Fibroblast of villous mesenchyme (primary cell): ENCODE measurements around the gene COL5A3. TPM values are rescaled to one million over a fixed set of nuclear protein-coding genes. Genes with fewer than 3 reads are reported as not detected.
A peak's percentile ranks its signal among the peaks of the same experiment; 100 is the strongest.
"Not testable (repeated sequence)": the region's sequence is repeated elsewhere in the genome, so short reads cannot be mapped to it uniquely, and the experiment has no call there.

ENCODE experiments used
- DNase-seq: peaks from one replicate; pipeline ENCODE4 v3.0.0-alpha.2; 2010; ENCODE audit warnings: low read depth
- H3K4me3 ChIP-seq: 2 replicates; pipeline ENCODE4 v1.5.1; 2011; ENCODE audit warnings: low read depth, mild to moderate bottlenecking, low read length
- CTCF ChIP-seq: IDR thresholded peaks from 2 replicates; pipeline ENCODE4 v1.5.1; 2012; ENCODE audit warnings: low read depth, mild to moderate bottlenecking, low read length; ENCODE audit not compliant: insufficient read depth
- total RNA-seq: library from RNA; depleted of rRNA; stranded (reverse); fragments of >200 nt; gene quantifications from 2 replicates; pipeline ENCODE4 v1.2.3, GENCODE V29; 2012

The COL5A3 gene
- total RNA-seq, 1 donor, result 5.6 TPM

- TF ChIP-seq CTCF, result peak; percentile 77
- no peak overlapping the region for H3K4me3 ChIP-seq
- peak; percentile 71 for DNase-seq
These were observed 76.0 kb downstream of the COL5A3 start for GRCh38 chr19:9934132-9934950.

DNA sequence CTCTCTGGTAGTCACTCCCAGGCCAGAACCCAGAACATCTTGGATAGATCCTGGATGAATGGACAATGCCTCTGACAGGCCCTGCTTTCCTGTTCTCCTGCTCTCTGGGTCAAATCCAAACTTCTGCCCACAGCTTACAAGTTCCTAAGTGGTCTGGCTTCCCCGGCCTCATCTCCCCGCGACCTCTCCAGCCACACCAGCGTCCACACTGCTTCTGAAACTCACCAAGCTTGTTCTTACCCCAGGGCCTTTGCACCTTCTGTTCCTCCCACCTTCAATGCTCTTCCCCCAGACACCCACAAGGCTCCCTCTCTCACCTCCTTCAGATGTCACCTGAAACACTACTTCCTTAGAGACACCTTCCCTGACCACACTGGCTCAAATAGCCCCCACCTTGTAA is 77.5 kb downstream of the COL5A3 start:
- no peak for DNase-seq
- no peak for TF ChIP-seq CTCF
- no peak overlapping the region for H3K4me3 ChIP-seq

- TF ChIP-seq CTCF, result no peak
These were observed 78.7 kb downstream of the COL5A3 start for GRCh38 chr19:9931629-9932028.

GRCh38 chr19:9923440-9923839 is 86.9 kb downstream of the COL5A3 start:
- no peak for DNase-seq
- no peak for TF ChIP-seq CTCF
- no peak overlapping the region for H3K4me3 ChIP-seq

More at GRCh38 chr19:9931629-9932028, 78.7 kb downstream of the COL5A3 start:
- no peak overlapping the region for H3K4me3 ChIP-seq
- no peak for DNase-seq

- not testable (repeated sequence) for DNase-seq, H3K4me3 ChIP-seq
These were observed 87.4 kb downstream of the COL5A3 start for GRCh38 chr19:9922782-9923379.

DNA sequence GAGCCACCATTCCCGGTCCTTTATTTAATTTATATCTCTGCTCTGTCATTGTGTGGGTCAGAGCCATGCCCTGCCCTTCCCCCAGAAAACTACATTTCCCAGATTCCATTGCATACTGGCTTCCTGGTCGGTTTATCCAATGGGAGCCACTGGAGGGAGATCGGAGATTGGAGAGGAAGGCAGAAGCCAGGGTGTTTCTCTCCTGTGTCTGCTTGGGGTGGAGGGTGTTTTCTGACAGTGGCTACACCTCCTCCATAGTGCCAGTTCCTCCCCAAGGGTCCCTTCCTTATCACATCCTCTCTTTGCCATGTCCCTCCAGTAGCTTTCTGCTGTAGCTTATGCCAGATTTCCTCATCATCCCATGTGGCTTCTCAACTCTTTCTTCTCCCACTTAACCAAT is 93.0 kb downstream of the COL5A3 start:
- TF ChIP-seq CTCF, result no peak
- H3K4me3 ChIP-seq, result no peak overlapping the region
- peak; percentile 51 for DNase-seq

- no peak for DNase-seq
- H3K4me3 ChIP-seq, result no peak overlapping the region
- TF ChIP-seq CTCF, result no peak
These were observed 93.6 kb downstream of the COL5A3 start for GRCh38 chr19:9916719-9917118.
